Neural cell (in vitro differentiated cells): ENCODE measurements around the gene YPEL2.
A peak's percentile ranks its signal among the peaks of the same experiment; 100 is the strongest.

Source experiments
- EP300 ChIP-seq: fragments of 450-650 bp; conservative IDR thresholded peaks from 2 replicates; pipeline ENCODE4 v1.6.1; 2014; ENCODE audit warnings: antibody characterized with exemption, mild to moderate bottlenecking, moderate library complexity; ENCODE audit not compliant: poor library complexity, severe bottlenecking
- EZH2 ChIP-seq: fragments of 200-600, 300-800 bp; shearing (Covaris generic), sonication (generic); IDR thresholded peaks from 2 replicates; pipeline ENCODE4 v1.6.1; 2014; ENCODE audit warnings: antibody characterized with exemption, low read length, borderline replicate concordance, mild to moderate bottlenecking; ENCODE audit not compliant: insufficient read depth, poor library complexity, severe bottlenecking
- MXI1 ChIP-seq: fragments of 450-650 bp; conservative IDR thresholded peaks from 2 replicates; pipeline ENCODE4 v1.6.1; 2014; ENCODE audit warnings: antibody characterized with exemption, mild to moderate bottlenecking; ENCODE audit not compliant: poor library complexity, severe bottlenecking
- POLR2AphosphoS5 ChIP-seq: IDR thresholded peaks from 2 replicates; pipeline ENCODE4 v1.6.1; 2012
- RAD21 ChIP-seq: fragments of 450-650 bp; conservative IDR thresholded peaks from 2 replicates; pipeline ENCODE4 v1.6.1; 2014; ENCODE audit warnings: antibody characterized with exemption, mild to moderate bottlenecking, moderate library complexity
- SMC3 ChIP-seq: fragments of 450-650 bp; conservative IDR thresholded peaks from 2 replicates; pipeline ENCODE4 v1.6.1; 2014; ENCODE audit warnings: antibody characterized with exemption, mild to moderate bottlenecking, moderate library complexity; ENCODE audit not compliant: poor library complexity
- TAF1 ChIP-seq: IDR thresholded peaks from 2 replicates; pipeline ENCODE4 v1.6.1; 2012; ENCODE audit warnings: low read depth
- TF ChIP-seq, protein P1 (sequence below): fragments of 450-650 bp; IDR thresholded peaks from 2 replicates; pipeline ENCODE4 v1.5.1; 2014; ENCODE audit warnings: antibody characterized with exemption, mild to moderate bottlenecking, moderate library complexity; ENCODE audit not compliant: poor library complexity, severe bottlenecking
- TF ChIP-seq, protein P2 (sequence below): IDR thresholded peaks from 2 replicates; pipeline ENCODE4 v1.6.1; 2012; ENCODE audit warnings: borderline replicate concordance

DNA sequence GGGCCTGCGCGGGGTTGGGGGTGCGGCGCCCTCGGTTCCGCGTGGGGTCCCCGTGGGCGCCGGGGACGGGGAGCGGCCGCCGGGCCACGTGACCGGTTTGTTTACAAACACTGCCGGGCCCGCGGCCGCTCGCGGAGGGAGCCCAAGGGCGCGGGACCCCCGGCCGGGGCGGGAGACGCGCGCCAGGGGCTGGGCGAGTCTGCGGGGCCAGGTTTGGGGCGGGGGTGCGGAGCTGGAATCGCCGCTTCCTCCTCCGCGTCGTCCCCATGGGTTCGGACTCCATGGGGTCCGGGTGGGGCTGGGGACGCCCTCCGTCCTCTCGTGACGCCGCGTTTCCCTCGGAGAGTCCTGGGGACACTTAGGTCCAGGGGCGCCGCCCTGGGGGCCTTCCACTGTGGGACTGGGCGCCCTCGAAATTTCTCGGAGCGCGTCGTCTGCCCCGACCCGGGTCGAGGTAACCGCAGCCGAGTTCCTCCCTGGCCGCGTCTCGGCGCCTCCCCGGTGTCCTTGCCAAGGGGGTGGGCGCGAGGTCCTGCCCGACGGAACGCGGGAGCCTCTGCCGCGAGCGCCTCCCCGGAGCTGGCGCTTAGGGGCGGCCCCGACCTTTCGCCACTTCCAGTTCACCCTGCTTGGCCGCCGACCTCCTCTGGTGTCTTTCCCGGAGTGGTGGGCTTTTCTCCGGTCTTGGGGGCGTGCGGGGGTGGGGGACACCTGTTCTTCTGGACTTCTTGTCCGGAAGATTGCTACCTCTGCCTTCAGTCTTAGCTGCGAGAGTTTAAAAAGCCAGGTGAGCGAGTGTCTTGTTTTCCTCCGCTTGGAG lies 684 bp downstream of the YPEL2 start:
- TF ChIP-seq, protein P1, sequence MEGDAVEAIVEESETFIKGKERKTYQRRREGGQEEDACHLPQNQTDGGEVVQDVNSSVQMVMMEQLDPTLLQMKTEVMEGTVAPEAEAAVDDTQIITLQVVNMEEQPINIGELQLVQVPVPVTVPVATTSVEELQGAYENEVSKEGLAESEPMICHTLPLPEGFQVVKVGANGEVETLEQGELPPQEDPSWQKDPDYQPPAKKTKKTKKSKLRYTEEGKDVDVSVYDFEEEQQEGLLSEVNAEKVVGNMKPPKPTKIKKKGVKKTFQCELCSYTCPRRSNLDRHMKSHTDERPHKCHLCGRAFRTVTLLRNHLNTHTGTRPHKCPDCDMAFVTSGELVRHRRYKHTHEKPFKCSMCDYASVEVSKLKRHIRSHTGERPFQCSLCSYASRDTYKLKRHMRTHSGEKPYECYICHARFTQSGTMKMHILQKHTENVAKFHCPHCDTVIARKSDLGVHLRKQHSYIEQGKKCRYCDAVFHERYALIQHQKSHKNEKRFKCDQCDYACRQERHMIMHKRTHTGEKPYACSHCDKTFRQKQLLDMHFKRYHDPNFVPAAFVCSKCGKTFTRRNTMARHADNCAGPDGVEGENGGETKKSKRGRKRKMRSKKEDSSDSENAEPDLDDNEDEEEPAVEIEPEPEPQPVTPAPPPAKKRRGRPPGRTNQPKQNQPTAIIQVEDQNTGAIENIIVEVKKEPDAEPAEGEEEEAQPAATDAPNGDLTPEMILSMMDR: no peak
- peak; percentile 43 for TF ChIP-seq MXI1
- TF ChIP-seq SMC3: no peak
- no peak for TF ChIP-seq EZH2
- TF ChIP-seq POLR2AphosphoS5: no peak
- TF ChIP-seq, protein P2, sequence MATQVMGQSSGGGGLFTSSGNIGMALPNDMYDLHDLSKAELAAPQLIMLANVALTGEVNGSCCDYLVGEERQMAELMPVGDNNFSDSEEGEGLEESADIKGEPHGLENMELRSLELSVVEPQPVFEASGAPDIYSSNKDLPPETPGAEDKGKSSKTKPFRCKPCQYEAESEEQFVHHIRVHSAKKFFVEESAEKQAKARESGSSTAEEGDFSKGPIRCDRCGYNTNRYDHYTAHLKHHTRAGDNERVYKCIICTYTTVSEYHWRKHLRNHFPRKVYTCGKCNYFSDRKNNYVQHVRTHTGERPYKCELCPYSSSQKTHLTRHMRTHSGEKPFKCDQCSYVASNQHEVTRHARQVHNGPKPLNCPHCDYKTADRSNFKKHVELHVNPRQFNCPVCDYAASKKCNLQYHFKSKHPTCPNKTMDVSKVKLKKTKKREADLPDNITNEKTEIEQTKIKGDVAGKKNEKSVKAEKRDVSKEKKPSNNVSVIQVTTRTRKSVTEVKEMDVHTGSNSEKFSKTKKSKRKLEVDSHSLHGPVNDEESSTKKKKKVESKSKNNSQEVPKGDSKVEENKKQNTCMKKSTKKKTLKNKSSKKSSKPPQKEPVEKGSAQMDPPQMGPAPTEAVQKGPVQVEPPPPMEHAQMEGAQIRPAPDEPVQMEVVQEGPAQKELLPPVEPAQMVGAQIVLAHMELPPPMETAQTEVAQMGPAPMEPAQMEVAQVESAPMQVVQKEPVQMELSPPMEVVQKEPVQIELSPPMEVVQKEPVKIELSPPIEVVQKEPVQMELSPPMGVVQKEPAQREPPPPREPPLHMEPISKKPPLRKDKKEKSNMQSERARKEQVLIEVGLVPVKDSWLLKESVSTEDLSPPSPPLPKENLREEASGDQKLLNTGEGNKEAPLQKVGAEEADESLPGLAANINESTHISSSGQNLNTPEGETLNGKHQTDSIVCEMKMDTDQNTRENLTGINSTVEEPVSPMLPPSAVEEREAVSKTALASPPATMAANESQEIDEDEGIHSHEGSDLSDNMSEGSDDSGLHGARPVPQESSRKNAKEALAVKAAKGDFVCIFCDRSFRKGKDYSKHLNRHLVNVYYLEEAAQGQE: no peak
- no peak for TF ChIP-seq TAF1
- no peak for TF ChIP-seq EP300
- no peak for TF ChIP-seq RAD21
